ENCODE measurements around the gene PABPC1L. TPM values are rescaled to one million over a fixed set of nuclear protein-coding genes. Genes with fewer than 3 reads are reported as not detected.

PABPC1L gene
- total and polyA plus RNA-seq, 2 of the 13 experiments (the other 11 are each of a cell fraction or from before 2014, with no cell fraction given): 30.8 to 252 TPM

DNA sequence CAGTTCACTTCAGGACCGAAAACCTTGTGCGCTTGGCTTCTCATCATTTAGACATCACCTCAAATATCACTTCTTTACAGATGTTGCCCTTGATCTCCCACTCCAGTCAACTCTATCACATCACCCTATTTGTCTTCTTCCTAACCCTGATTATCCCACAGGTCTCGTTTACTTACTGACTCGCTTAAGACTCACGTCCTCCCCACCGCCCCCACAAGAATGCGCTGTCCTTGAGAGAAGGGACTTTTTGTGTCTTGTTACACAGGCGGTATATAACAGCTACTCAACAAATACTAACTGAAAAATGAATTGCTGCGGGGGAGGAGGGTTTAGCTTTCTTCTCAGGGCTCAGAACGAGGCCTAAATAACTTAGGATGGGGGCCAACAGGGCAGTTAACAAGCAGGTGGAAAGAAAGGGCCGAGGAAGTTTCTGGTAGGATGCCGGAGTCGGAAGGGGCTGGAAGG, 49.8 kb downstream of the PABPC1L start:
- peak overlapping the region; percentile 96 for H3K4me2 ChIP-seq (ENCODE audit: low read depth, low read length)
- no peak overlapping the region for H2AFZ ChIP-seq (ENCODE audit: low read length)
- BruUV-seq (replicated peaks): TSS peak; percentile 55
- no peaks in the 10 kb centered on the region for H3K27me3 ChIP-seq (ENCODE audit: control insufficient read depth in 1 of 2, insufficient read depth in 2 of 2, low read length in 2 of 2)
- ChIA-PET CTCF (ENCODE audit: low intra/inter-chr PET ratio, low total read pairs) (no interaction called here), POLR2A (interaction anchor here (0.8 to 4.1 kb wide), 15 partner anchors 9 to 921 kb away, joined by 3 to 51 read pairs (median 6); partner anchors contain the start of genes PABPC1L, YWHAB and ZSWIM1)
- H3K27ac ChIP-seq (ENCODE audit: extremely low read length, insufficient read depth, low read length): peak overlapping the region; percentile 66
- H3K36me3 ChIP-seq (replicated peaks in 1 of 2; ENCODE audit: control insufficient read depth in 1 of 2, insufficient read depth in 2 of 2, low read length in 2 of 2): peaks cover 15 to 25% of the 10 kb centered on the region in 2 experiments
- peak overlapping the region; percentile 80 for H3K9ac ChIP-seq (ENCODE audit: insufficient read depth, low read depth, low read length)
- H3K9me3 ChIP-seq (ENCODE audit: low read length): no peaks in the 10 kb centered on the region
- intact Hi-C loops (cut with micrococcal nuclease; ENCODE audit: unreplicated experiment): loop anchor here (1.0 kb wide), 1 partner anchor 49 kb away; the partner anchor contains the start of gene PABPC1L
- 3% methylated on average over 13 of the region's 13 CpGs for WGBS (ENCODE audit: low lambda C conversion rate)
- H3K4me3 ChIP-seq (replicated peaks in 1 of 3; ENCODE audit: insufficient read depth in 1 of 3, low read depth in 2 of 3, low read length in 3 of 3): peak overlapping the region; percentile 83 to 94 (median 90)
- in situ Hi-C loops (cut with HindIII; ENCODE audit: extremely low pct_ligation_motif_present, low pct_unique_long_range_greater_than_20kb): no loop called here
- no peaks in the 10 kb centered on the region; the same call in 1 of the 2 replicates for H4K20me1 ChIP-seq (ENCODE audit: insufficient read depth, low read length)
- ATAC-seq: peak; percentile 28
- FAIRE-seq: no peak
- H3K79me2 ChIP-seq (ENCODE audit: insufficient read depth, low read length): peaks cover 27% of the 10 kb centered on the region
- DNase-seq (ENCODE audit: low spot score): peak; percentile 65
- H3K4me1 ChIP-seq (ENCODE audit: insufficient read depth, low read length): peaks cover 55% of the 10 kb centered on the region
- TF ChIP-seq, protein P1, sequence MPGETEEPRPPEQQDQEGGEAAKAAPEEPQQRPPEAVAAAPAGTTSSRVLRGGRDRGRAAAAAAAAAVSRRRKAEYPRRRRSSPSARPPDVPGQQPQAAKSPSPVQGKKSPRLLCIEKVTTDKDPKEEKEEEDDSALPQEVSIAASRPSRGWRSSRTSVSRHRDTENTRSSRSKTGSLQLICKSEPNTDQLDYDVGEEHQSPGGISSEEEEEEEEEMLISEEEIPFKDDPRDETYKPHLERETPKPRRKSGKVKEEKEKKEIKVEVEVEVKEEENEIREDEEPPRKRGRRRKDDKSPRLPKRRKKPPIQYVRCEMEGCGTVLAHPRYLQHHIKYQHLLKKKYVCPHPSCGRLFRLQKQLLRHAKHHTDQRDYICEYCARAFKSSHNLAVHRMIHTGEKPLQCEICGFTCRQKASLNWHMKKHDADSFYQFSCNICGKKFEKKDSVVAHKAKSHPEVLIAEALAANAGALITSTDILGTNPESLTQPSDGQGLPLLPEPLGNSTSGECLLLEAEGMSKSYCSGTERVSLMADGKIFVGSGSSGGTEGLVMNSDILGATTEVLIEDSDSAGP (CRISPR knock-in tag; IDR thresholded peaks at IDR 0.05; ENCODE audit: borderline replicate concordance): no peak
- TF ChIP-seq GLI4 (CRISPR knock-in tag; IDR thresholded peaks at IDR 0.05; ENCODE audit: borderline replicate concordance) (0 out of 2 replicates have a peak, but pooled peaks have one; percentile 11), ZSCAN25 (CRISPR knock-in tag; IDR thresholded peaks at IDR 0.05) (0 out of 2 replicates have a peak, but pooled peaks have one; percentile 2), ZNF550 (CRISPR knock-in tag; IDR thresholded peaks at IDR 0.05; ENCODE audit: borderline replicate concordance) (no peak), ZNF335 (CRISPR knock-in tag; IDR thresholded peaks at IDR 0.05) (no peak), TAF1 (CRISPR knock-in tag; IDR thresholded peaks at IDR 0.05) (no peak), SMYD3 (CRISPR knock-in tag; IDR thresholded peaks at IDR 0.05) (no peak), KDM5A (IDR thresholded peaks at IDR 0.05; ENCODE audit: borderline replicate concordance, low read length) (peak; percentile 56; the same call in 1 of the 2 replicates), HNF4G (IDR thresholded peaks at IDR 0.05; ENCODE audit: borderline replicate concordance, low read depth, low read length) (no peak), HNF4G (CRISPR knock-in tag; IDR thresholded peaks at IDR 0.05; ENCODE audit: borderline replicate concordance, low read depth) (no peak), ZNF879 (CRISPR knock-in tag; IDR thresholded peaks at IDR 0.05) (no peak)
- TF ChIP-seq, protein P2, sequence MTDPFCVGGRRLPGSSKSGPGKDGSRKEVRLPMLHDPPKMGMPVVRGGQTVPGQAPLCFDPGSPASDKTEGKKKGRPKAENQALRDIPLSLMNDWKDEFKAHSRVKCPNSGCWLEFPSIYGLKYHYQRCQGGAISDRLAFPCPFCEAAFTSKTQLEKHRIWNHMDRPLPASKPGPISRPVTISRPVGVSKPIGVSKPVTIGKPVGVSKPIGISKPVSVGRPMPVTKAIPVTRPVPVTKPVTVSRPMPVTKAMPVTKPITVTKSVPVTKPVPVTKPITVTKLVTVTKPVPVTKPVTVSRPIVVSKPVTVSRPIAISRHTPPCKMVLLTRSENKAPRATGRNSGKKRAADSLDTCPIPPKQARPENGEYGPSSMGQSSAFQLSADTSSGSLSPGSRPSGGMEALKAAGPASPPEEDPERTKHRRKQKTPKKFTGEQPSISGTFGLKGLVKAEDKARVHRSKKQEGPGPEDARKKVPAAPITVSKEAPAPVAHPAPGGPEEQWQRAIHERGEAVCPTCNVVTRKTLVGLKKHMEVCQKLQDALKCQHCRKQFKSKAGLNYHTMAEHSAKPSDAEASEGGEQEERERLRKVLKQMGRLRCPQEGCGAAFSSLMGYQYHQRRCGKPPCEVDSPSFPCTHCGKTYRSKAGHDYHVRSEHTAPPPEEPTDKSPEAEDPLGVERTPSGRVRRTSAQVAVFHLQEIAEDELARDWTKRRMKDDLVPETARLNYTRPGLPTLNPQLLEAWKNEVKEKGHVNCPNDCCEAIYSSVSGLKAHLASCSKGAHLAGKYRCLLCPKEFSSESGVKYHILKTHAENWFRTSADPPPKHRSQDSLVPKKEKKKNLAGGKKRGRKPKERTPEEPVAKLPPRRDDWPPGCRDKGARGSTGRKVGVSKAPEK (CRISPR knock-in tag; IDR thresholded peaks at IDR 0.05; ENCODE audit: borderline replicate concordance): peak; percentile 7; the same call in 1 of the 2 replicates
- TF ChIP-seq, protein P3, sequence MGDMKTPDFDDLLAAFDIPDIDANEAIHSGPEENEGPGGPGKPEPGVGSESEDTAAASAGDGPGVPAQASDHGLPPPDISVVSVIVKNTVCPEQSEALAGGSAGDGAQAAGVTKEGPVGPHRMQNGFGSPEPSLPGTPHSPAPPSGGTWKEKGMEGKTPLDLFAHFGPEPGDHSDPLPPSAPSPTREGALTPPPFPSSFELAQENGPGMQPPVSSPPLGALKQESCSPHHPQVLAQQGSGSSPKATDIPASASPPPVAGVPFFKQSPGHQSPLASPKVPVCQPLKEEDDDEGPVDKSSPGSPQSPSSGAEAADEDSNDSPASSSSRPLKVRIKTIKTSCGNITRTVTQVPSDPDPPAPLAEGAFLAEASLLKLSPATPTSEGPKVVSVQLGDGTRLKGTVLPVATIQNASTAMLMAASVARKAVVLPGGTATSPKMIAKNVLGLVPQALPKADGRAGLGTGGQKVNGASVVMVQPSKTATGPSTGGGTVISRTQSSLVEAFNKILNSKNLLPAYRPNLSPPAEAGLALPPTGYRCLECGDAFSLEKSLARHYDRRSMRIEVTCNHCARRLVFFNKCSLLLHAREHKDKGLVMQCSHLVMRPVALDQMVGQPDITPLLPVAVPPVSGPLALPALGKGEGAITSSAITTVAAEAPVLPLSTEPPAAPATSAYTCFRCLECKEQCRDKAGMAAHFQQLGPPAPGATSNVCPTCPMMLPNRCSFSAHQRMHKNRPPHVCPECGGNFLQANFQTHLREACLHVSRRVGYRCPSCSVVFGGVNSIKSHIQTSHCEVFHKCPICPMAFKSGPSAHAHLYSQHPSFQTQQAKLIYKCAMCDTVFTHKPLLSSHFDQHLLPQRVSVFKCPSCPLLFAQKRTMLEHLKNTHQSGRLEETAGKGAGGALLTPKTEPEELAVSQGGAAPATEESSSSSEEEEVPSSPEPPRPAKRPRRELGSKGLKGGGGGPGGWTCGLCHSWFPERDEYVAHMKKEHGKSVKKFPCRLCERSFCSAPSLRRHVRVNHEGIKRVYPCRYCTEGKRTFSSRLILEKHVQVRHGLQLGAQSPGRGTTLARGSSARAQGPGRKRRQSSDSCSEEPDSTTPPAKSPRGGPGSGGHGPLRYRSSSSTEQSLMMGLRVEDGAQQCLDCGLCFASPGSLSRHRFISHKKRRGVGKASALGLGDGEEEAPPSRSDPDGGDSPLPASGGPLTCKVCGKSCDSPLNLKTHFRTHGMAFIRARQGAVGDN (CRISPR knock-in tag; IDR thresholded peaks at IDR 0.05): no peak
- TF ChIP-seq, protein P4, sequence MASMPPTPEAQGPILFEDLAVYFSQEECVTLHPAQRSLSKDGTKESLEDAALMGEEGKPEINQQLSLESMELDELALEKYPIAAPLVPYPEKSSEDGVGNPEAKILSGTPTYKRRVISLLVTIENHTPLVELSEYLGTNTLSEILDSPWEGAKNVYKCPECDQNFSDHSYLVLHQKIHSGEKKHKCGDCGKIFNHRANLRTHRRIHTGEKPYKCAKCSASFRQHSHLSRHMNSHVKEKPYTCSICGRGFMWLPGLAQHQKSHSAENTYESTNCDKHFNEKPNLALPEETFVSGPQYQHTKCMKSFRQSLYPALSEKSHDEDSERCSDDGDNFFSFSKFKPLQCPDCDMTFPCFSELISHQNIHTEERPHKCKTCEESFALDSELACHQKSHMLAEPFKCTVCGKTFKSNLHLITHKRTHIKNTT (CRISPR knock-in tag; IDR thresholded peaks at IDR 0.05): no peak

All from HepG2 (cell line).